ENCODE results near the gene ATOX1. TPM values are rescaled to one million over a fixed set of nuclear protein-coding genes. Genes with fewer than 3 reads are reported as not detected.
"Not testable (repeated sequence)": the region's sequence is repeated elsewhere in the genome, so short reads cannot be mapped to it uniquely, and the experiment has no call there.

ATOX1 gene
- total and polyA plus RNA-seq, 11 donors: 52.1 to 149 (median 71.2) TPM

GRCh38 chr5:151700296-151700695, 58.1 kb downstream of the ATOX1 start:
- Histone ChIP-seq H3K36me3 (no peaks in the 10 kb centered on the region), H3K27me3 (no peaks in the 10 kb centered on the region), H3K4me3 (no peak overlapping the region), H3K27ac (peak overlapping the region in 8 of 12 donors; percentile 23 to 94 (median 81)), H3K9me3 (no peaks in the 10 kb centered on the region), H3K4me1 (peaks cover 0 to 50% (median 14%) of the 10 kb centered on the region in 12 donors)
- TF ChIP-seq, protein P1, sequence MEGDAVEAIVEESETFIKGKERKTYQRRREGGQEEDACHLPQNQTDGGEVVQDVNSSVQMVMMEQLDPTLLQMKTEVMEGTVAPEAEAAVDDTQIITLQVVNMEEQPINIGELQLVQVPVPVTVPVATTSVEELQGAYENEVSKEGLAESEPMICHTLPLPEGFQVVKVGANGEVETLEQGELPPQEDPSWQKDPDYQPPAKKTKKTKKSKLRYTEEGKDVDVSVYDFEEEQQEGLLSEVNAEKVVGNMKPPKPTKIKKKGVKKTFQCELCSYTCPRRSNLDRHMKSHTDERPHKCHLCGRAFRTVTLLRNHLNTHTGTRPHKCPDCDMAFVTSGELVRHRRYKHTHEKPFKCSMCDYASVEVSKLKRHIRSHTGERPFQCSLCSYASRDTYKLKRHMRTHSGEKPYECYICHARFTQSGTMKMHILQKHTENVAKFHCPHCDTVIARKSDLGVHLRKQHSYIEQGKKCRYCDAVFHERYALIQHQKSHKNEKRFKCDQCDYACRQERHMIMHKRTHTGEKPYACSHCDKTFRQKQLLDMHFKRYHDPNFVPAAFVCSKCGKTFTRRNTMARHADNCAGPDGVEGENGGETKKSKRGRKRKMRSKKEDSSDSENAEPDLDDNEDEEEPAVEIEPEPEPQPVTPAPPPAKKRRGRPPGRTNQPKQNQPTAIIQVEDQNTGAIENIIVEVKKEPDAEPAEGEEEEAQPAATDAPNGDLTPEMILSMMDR (IDR thresholded peaks at IDR 0.05): no peak
- TF ChIP-seq POLR2A (IDR thresholded peaks at IDR 0.05): no peak
- ATAC-seq: no peak
- intact Hi-C loops (cut with DNase I): loop anchor here in 1 of 10 donors (5.0 kb wide), 1 partner anchor 38 kb away; no protein-coding TSS in a partner anchor
- no peak for DNase-seq
- 83 to 91% (median 89%) methylated on average over 2 of the region's 2 CpGs for WGBS, 4 donors

DNA sequence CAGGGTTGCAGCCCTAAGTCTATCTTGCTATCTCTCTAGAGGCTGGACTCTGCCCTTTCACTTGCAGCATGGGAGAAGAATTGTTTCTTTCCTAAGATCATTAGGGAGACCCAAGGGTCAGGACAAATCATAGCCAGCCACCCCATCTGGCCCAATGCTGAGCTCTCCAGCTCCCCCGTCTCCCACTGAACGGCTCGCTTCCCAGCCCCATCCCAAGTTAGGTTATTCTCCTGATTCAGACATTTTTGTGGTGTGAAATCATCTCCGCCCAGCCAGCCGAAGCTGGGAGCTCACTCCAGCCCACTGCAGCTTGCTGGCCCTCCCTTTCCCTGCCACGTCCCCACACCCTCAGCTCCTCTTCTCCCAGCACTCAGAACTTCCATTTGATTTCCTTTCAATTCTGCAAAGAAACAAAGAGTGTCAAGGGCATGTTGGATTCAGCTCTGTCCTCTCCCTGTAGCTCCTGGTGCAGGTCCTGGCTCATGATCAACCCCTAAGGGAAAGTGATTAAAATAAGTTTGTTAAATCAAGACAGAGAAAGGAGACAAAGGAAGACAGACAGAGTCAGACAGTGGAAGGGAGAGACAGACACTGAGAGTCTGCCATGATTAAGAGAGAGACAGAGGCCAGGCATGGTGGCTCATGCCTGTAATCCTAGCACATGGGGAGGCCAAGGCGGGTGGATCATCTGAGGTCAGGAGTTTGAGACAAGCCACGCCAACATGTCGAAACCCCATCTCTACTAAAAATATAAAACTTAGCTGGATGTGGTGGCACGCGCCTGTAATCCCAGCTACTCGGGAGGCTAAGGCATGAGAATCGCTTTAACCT, 59.1 kb downstream of the ATOX1 start:
- intact Hi-C loops (cut with DNase I): loop anchor here in 3 of 10 donors (5.0 kb wide), 1 partner anchor 37 kb away; no protein-coding TSS in a partner anchor
- peak; percentile 57 to 90 (median 88) for ATAC-seq
- H3K27me3 ChIP-seq: no peaks in the 10 kb centered on the region
- peak overlapping the region; percentile 70 to 94 (median 80) for H3K27ac ChIP-seq
- no peak overlapping the region for H3K4me3 ChIP-seq
- no peaks in the 10 kb centered on the region for H3K9me3 ChIP-seq
- WGBS, 4 donors: 71 to 76% (median 72%) methylated on average over 13 of the region's 13 CpGs
- H3K4me1 ChIP-seq: peaks cover 0 to 50% (median 14%) of the 10 kb centered on the region in 12 donors
- peak; percentile 82 to 89 (median 83) for DNase-seq
- no peaks in the 10 kb centered on the region for H3K36me3 ChIP-seq
- TF ChIP-seq POLR2A (IDR thresholded peaks at IDR 0.05): no peak
- TF ChIP-seq, protein P1 (IDR thresholded peaks at IDR 0.05): no peak

DNA sequence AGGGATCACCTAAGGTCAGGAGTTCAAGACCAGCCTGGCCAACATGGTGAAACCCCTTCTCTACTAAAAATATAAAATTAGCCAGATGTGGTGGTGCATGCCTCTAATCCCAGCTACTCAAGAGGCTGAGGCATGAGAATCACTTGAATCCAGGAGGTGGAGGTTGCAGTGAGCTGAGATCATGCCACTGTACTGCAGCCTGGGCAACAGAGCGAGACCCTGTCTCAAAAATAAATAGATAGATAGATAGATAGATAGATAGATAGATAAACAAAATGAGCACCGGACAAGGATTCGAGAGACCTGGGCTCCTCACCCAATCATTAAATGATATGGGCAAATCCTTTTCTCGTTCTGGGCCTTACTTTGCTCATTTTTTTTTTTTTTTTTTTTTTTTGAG, 60.4 kb downstream of the ATOX1 start:
- DNase-seq, H3K4me3 ChIP-seq, H3K27me3 ChIP-seq, H3K9me3 ChIP-seq, ATAC-seq, H3K36me3 ChIP-seq: not testable (repeated sequence)
- intact Hi-C loops (cut with DNase I): loop anchor here in 3 of 10 donors (5.0 kb wide), 1 partner anchor 36 kb away; no protein-coding TSS in a partner anchor
- Histone ChIP-seq H3K27ac (peak overlapping the region in 10 of 12 donors; percentile 66 to 89 (median 80)), H3K4me1 (peaks cover 0 to 49% (median 14%) of the 10 kb centered on the region in 12 donors)
- WGBS, 4 donors: 95 to 97% (median 97%) methylated on average over 4 of the region's 4 CpGs

GRCh38 chr5:151697452-151697851, 61.0 kb downstream of the ATOX1 start:
- H3K4me1 ChIP-seq: peaks cover 0 to 45% (median 13%) of the 10 kb centered on the region in 12 donors
- no peaks in the 10 kb centered on the region for H3K27me3 ChIP-seq
- H3K9me3 ChIP-seq: no peaks in the 10 kb centered on the region
- intact Hi-C loops (cut with DNase I): loop anchor here in 3 of 10 donors (5.0 kb wide), 1 partner anchor 35 kb away; no protein-coding TSS in a partner anchor
- no peak for DNase-seq
- 76 to 86% (median 79%) methylated on average over 8 of the region's 8 CpGs for WGBS, 4 donors
- TF ChIP-seq, protein P1 (IDR thresholded peaks at IDR 0.05): no peak
- TF ChIP-seq POLR2A (IDR thresholded peaks at IDR 0.05): no peak
- no peaks in the 10 kb centered on the region for H3K36me3 ChIP-seq
- peak overlapping the region in 11 of 12 donors; percentile 45 to 89 (median 73) for H3K27ac ChIP-seq
- peak overlapping the region in 1 of 12 donors; percentile 17 for H3K4me3 ChIP-seq
- no peak for ATAC-seq

Measured in heart left ventricle (tissue), 16 donors.